ENCODE data around the gene JADE1. TPM values are rescaled to one million over a fixed set of nuclear protein-coding genes. Genes with fewer than 3 reads are reported as not detected.

The JADE1 gene
- total RNA-seq, 1 experiment from 2014 or later, result 192 TPM

- peaks cover 35 to 40% of the 10 kb centered on the region in 2 experiments for H3K4me1 Mint-ChIP-seq
- no peak for DNase-seq
- no peak overlapping the region for H3K14ac ChIP-seq (ENCODE audit: insufficient read depth, low read length)
Observed at GRCh38 chr4:128844931-128845330, 35.4 kb downstream of the JADE1 start.

More at GRCh38 chr4:128844931-128845330, 35.4 kb downstream of the JADE1 start:
- no CpG with 5 or more reads among the region's 4 CpGs for WGBS (ENCODE audit: extremely low coverage, insufficient read length, low lambda C conversion rate)
- Histone ChIP-seq H3K79me1 (ENCODE audit: insufficient read depth, low read depth, low read length, poor library complexity, severe bottlenecking) (peaks cover 15% of the 10 kb centered on the region), H3K27me3 (ENCODE audit: insufficient read depth, low read length) (no peaks in the 10 kb centered on the region), H3K79me2 (ENCODE audit: insufficient read depth, low read length) (peaks cover 46% of the 10 kb centered on the region), H2AFZ (ENCODE audit: low read length) (no peak overlapping the region), H2BK20ac (ENCODE audit: low read depth, low read length, poor library complexity, severe bottlenecking) (no peak overlapping the region), H2AK5ac (ENCODE audit: insufficient read length, low read length) (no peak overlapping the region), H3T11ph (ENCODE audit: low read length) (no peak overlapping the region), H3K18ac (ENCODE audit: insufficient read length, low read depth, low read length) (no peak overlapping the region), H4K8ac (replicated peaks; ENCODE audit: insufficient read length, low read depth, low read length) (no peak overlapping the region), H3K27ac (ENCODE audit: insufficient read length, low read depth, low read length) (no peak overlapping the region), H2BK5ac (ENCODE audit: insufficient read length, low read length) (no peak overlapping the region), H4K5ac (ENCODE audit: insufficient read length, low read depth, low read length) (no peak overlapping the region), H3K4me1 (ENCODE audit: insufficient read depth, low read length) (peaks cover 6% of the 10 kb centered on the region), H3K9ac (ENCODE audit: extremely low read depth, insufficient read length, low read length) (no peak overlapping the region), H2BK15ac (ENCODE audit: low read depth, low read length) (no peak overlapping the region), H3K4ac (ENCODE audit: low read depth, low read length) (no peak overlapping the region), H3K23ac (ENCODE audit: insufficient read length, low read depth, low read length) (no peak overlapping the region), H4K20me1 (ENCODE audit: control insufficient read depth, insufficient read depth, insufficient read length) (no peaks in the 10 kb centered on the region), H2BK12ac (ENCODE audit: insufficient read length, low read depth, low read length) (no peak overlapping the region), H3K56ac (ENCODE audit: insufficient read length, low read depth, low read length) (no peak overlapping the region), H4K91ac (ENCODE audit: insufficient read length, low read depth, low read length) (no peak overlapping the region), H3K9me3 (ENCODE audit: control insufficient read depth, low read depth, low read length) (no peaks in the 10 kb centered on the region), H3K4me2 (ENCODE audit: insufficient read depth, insufficient read length, low read length) (no peak overlapping the region), H2BK120ac (ENCODE audit: low read depth, low read length, poor library complexity, severe bottlenecking) (no peak overlapping the region), H3K23me2 (ENCODE audit: insufficient read length, low read depth, low read length, poor library complexity, severe bottlenecking) (no peaks in the 10 kb centered on the region)
- Mint-ChIP-seq H3K27me3 (ENCODE audit: low read depth) (no peaks in the 10 kb centered on the region), H3K9me3 (no peaks in the 10 kb centered on the region; a peak in 1 of 5 replicates), H3K36me3 (ENCODE audit: insufficient read depth in 1 of 3, low read depth in 3 of 3) (peaks cover 77 to 97% (median 92%) of the 10 kb centered on the region in 3 experiments), H3K27ac (peak overlapping the region in 1 of 3 experiments; percentile 74; a peak in 1 of 7 replicates), H3K4me3 (no peak overlapping the region)
- TF ChIP-seq CTCF (conservative IDR thresholded peaks at IDR 0.05), result no peak

All from H9 (cell line).